ENCODE results near the gene PLXNB1.

Gene PLXNB1

DNA sequence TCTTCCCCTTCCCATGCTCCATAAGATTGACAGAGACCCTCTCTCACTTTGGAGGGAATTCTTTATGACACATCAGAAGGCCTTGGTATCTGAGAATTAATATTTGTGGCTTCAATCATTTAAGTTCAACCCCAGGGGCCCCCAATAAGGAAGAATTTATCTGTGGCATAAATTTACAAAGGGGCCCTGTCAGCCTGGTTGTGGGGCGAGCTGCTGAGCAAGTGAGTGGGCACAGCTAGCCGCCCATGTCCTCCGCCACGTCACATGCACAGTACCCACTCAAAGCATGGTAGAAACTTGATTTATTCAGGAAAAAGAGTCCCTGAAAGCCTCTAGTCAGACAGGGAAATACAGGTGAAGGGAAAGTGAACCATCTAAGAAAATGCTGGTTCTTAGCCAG, 13.3 kb downstream of the PLXNB1 start:
- DNase-seq, result no peak

DNA sequence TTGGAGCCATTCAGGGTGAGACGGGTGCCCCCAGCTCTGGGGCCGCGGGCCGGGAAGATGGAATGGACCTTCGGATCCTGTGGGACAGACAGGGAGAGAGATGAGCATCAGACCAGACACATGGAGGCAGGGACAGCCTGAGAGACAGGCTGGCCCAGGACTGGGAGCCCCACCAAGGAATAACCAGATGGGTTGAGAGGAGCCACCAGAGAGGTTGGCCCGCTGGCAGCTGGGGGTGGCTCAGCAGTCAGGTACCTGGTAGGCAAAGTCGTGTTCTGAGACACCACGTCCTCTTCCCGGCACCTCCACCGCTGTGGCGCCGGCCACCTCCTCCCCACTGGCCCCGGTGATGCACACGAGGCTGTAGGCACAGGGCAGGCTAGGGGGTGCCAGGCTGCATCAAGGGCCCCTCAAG, 13.8 kb downstream of the PLXNB1 start:
- DNase-seq, result no peak

DNA sequence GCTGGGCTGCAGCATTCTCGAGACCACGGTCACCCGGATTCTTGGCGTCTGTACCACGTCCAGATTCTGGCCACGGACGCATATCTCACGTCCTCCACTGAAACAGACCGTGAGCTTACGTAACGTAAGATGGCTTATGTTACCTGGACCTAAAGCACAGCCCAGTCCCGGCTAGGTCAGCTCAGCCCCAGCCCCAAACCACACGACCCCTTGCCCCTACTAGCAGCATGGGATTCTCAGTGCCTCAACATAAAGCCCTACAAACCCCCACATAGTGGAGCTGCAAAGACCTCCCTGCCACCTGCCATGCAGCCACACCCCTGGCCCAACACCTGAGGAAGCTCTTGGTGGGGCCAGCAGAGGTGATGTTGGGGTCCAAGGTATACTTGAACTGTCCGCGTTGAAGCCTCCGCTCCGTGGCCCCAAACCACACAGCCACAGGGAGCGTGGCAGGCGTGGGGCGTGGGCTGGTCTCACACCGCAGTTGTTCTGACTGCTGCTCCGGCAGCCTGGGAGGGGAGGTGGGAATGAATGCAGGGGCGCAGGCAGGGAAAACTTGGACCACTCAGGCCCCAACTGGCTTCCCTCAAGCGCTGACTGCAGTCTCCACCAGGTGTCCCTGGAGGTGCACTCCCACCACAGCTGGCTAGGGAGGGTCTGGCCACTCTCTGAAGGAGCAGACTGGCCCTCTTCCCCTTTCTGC, 14.5 kb downstream of the PLXNB1 start:
- DNase-seq, result no peak

DNA sequence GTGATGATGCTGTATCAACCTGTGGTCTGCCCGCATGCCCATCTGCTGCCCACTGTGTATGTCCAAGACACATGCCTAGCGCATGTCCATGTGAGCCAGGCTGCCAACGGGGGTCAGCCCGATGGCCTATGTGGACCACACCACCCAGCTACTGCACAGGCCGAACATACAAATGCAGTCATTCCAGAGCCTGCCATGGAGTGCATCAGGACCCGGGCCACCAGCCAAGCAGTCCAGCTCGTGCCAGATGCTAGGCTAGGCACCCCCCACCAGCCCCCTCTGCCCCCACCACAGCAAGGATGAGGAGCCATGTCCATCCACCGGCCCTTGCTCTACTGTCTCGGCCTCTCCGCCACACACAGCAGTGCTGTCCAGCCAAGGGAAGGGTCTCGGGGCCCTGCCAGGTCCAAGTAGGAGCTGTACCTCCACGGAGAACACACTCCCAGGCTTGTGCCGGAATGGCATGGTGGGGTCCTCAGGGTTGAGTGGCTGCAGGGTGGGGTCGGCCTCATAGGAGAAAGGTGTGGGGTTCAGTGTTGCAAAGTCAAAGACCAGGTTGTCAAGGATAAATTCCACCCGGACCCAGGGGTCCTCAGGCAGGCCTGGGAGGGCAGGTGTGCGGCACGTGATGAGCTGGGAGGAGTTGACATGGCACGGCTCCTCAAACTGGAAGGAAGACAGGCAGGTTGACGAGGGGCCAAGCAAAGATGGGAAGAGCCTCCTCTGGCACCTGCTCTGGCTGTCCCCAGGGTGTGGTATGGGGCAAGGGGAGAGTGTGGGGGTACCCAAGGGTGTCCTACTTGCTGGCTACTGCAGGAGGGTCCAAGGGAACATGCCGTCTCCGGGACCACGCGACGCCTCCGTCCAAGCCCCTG, 15.3 kb downstream of the PLXNB1 start:
- no peak for DNase-seq

DNA sequence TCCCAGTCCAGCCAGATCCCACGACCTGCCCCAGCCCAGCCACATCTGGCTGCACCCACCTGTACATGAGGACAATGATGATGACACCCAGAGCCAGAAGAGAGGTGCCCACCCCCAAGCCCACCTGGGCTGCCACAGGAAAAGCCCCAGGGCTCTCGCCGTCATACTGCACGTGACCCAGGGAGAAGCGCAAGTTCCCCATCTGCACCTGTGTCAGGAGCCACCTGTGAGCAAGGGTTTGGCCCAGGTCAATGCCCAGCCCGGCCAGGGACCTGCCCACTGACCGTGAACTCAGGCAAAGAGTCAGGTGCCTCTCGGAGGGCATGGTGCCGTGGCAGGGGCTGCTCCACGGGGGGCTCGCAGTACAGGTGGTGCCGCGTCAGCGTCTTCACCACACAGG, 16.3 kb downstream of the PLXNB1 start:
- DNase-seq, result no peak

DNA sequence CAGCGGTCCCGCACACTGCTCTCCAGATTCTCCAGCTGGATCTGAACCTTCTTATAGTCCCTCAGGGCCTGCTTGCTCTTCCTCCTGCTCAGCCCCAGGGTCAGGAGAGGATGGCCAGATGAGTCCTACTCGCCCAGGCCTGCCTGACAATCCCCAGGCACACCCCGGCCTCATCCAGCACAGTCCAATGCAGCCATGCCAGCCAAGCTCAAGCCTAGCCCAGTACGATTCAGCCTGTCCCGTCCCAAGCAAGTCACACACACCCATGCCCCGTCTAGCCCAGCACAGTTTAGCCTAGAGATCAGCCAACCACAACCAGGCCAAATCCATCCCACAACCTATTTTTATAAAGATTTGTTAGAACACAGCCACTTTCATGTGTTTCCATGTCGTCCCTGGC, 16.8 kb downstream of the PLXNB1 start:
- DNase-seq, result no peak

DNA sequence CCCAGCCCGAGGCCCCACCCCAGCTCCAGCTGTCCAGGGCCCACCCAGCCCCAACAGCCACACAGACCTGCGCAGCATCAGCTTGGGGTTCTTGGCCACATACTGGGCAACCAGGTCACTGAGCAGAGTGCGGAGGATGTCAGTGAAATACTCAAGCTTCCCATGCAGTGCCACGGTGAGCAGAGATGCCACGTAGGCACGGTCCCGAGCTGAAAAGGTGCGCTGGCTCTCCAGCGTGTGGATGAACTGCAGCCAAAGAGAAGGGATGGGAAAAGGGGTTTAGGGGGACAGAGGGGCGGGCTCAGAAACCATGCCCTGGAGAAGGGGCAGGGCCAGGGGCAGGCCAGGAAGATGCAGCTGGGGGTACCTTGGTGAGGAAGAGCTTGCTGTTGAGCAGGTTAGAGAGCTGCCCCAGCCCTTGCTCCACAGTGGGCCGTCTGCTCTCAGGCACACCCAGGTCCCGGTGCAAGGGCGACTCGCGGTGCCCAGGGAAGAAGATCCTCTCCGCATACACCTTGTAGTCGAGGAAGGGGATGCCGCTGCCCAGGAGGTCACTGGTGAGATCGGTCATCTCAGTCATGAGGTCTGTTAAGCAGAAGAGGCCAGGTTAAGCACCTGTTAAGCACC, 17.4 kb downstream of the PLXNB1 start:
- DNase-seq, result no peak

DNA sequence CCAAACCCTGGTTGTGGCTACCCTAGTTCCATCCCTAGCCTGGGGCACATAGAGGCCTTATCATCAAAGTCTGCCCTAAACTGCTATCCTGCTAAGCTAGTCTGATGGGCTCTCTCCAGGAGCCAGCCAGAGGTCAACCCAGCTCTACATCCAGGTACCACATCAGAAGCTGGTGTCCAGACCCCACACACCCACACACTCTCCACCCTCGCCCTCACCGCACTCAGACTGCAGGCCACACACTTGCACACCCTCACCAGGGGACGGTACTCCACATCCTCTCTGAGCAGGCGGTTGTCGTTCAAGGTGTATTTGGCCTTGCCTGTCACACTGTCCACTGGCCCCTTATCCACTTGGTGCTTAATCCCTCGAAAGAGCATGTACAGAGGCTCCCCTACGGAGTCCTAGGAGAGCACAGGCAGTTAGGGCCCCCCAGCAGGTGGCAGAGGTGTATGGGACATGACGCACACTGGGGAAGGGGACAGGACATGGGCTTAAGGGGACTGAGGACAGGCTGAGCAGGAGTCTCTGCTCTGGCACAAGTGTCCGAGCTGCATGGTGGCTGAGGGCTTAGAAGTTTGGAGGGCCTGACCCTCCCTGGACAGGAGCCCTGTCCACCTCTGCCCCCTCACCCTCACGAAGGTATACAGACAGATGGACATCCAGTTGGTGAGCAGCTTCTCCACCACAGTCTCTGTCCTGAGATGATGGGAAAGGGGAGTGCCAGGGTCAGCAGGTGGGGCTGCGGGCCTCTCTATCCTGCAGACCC, 18.1 kb downstream of the PLXNB1 start:
- no peak for DNase-seq

DNA sequence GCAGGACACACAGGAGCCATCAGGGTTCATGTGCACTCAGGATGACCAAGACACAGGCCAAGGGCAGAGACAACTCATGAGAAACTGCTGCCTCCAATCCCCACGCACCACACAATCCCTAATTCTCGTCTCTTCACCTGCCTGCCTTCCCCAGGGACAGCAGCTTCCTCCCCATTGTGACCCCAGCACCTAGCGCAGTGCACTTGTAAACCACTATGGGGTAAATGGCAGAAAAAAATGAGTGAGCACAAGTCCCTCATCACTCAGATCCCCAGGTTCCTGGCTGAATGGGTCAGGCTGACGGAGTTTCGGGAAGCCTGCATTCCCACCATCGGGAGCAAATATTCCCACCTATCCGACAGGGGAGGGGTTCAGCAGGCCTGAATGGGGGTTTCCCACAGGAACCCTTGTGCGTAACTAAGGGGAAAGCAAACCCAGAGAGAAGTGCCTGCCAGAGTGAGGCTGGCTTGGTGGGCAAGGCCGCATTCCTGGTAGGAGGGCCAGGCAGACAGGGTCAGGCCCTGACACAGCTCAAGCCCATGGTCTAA, 18.8 kb downstream of the PLXNB1 start:
- no peak for DNase-seq

DNA sequence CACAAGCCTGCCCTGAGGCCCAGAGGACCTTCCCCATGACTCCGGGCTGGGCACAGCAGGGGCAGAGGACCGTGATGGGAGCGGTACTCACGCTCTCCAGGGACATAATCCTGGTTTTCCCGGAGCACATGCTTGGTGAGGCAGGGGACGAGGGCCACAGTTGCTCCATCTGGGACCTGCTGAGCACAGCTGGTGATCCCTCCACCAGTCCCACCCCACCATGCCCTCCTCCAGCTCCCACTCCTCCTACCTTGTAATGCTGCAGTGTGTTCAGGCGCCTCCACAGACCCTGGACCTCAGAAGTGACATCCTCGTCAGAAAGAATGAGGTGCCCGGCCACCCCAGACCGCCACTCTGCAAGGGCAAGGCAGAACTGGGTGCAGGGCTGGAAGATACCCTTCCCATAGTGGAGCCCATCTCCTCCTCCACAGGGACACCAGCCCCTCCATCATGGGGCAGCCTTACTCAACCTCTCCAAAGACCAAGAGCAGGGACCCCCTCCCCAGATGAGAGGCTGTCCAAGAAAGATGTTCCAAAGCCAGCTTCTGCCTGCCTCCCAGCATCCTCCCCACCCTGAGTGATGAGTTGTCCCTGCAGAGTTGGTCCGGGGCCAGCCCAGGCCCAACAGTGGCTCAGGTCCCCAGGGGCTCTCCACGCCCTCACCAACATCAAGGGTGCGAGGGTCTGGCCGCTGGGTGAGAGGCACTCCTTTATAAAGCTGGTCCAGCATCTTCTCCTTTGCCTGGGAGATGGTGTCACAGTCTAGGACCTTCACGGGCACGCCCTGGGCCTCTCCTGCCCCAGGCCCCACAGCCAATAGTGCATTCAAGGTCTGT, 19.5 kb downstream of the PLXNB1 start:
- no peak for DNase-seq

DNA sequence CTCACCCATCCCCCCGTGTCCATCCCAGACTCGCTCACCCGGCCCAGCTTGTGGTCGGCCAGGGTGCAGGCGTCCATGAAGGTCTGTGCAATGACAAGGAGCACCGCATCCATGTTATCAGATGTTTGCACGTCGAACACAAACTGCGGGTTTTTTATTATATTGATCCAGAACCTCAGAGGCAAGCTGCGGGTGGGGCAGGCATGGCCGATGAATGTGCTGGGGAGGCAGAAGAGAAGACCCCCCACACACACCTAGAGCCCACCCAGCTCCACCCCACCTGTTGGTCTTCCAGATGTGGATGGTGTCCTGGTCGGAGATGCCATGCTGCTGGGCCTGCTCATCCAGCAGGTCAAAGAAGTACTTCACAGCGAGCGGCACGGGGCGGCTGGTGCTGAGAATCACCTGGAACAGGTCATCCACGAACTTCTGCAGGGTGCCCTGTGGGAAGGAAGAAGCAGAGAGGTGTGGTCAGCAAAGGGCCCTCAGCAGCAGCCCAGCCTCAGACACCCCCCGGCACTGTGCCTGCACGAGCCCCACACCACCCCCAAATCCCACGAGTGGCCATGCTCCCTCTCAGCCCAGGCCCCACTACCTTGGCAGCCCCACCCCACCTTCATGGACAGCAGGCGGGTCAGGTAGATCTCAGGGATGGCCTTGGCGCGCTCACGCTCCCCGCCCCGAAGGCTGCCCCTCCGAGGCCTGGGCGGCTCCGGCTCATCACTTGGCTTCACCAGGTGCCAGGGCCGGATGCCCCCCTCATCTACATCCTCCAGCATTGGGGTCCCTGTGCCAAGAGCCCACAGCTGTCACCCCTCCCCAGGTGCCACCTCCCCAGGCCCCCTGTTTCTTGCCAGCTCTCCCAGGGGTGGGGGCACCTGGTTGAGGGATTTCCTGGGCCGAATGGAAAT, 20.3 kb downstream of the PLXNB1 start:
- DNase-seq, result no peak

DNA sequence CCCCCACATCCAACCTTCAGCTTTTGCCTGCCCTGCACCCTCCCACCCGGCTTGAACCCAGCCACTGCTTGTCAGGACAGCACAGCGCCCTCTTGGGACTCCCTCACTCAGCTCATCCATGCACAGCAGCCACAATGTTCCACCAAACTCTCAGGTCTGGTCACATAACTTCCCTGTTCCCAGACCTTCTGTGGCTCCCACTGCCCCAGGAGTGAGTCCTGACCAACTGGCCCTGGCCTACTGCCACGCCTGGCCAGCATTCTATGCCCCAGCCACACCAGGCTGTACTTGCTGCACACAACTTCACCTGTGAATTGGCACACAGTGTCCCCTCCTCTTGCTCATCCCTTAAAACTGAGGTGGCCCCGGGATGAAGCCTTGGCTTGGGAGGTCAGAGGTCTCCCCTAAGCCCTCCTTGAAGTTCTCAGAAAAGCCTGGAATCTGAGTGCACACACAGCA, 21.0 kb downstream of the PLXNB1 start:
- no peak for DNase-seq

DNA sequence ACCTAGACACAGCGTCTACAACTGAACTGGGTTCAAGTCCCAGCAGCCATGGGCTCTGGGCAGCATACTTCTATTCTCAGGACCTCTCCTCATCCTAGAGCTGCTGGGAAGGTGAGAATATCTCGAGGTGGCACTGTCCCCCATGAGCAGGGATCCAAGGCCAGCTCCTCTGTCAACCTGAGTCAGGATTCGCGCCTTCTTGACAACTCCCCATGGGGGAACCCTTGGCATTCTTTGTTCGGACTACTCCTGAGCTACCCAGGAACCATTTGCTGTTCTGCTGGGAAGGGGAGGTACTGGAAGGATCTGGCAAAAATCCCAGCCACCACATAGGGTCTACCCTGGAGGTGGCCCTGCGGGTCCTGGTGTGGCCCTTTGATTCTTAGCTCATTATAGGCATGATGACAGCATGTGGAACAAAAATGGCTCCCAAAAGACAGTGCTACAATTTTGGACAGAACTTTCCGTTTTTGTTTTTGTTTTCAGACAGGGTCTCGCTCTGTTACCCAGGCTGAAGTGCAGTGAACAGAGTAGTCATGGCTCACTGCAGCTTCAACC, 22.3 kb downstream of the PLXNB1 start:
- DNase-seq, result no peak

DNA sequence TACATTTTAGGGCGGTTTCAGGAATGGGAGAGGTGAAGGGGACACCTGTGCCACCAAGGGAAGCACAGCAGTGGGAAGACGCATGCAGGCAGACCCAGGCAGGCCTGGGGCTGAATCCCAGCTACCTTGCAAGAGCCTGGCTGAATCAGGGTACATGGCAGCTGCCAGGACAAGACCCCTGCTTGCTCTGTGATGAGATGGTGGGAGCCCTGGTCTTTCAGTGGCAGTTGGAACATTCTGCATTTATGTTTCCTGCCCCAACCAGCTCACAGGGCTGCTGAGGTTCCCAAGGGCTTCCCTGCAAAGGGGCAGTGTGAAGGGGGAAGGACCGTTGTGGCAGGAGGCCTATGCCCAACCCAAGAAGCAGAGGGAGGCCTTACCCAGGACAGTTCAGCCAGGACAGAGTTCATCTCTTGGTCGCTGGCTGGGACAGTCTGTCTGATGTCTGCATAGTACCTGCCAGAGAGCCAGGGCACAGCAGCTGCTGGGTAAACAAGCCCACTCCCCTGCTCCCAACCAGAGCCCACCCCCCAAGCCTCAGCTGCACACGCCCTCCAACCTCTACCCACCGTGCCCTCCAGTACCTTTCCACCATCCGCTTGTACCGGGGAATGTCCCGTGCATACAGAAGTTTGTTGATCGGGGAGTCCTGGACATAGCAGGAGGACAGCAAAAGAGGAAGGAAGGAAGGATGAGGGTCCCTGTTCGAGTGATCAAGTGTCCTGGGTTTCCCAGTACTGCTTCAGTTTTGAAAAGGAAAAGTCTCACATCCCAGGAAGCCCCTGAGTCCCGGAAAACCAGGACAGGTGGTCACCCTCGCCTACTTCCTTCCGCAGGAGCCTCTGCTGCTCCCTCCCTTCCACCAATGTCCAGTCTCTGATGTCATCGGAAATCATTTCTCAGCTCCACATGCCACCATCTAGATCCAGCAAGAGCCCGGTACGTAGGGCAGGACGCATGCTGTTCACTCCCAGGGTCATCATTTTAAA, 23.1 kb downstream of the PLXNB1 start:
- no peak for DNase-seq

DNA sequence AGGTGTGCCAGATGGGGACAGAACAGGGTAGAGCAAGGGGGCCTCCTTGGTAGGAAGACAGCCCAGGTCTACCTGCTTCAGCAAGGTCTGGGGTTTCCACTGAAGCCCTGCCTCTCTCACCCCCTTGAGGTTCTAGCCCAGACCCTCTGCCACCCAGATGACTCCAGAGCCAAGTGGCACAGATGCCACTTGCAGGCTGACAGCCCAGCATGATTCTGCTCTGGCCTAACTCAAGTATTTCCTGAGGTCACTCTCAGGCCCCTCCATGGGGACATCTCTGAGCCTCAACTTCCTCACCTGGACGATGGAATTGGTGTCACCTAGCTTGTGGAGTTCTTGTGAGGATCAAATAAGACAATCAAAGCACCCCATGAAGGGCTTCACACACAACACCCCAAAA, 23.9 kb downstream of the PLXNB1 start:
- no peak for DNase-seq

DNA sequence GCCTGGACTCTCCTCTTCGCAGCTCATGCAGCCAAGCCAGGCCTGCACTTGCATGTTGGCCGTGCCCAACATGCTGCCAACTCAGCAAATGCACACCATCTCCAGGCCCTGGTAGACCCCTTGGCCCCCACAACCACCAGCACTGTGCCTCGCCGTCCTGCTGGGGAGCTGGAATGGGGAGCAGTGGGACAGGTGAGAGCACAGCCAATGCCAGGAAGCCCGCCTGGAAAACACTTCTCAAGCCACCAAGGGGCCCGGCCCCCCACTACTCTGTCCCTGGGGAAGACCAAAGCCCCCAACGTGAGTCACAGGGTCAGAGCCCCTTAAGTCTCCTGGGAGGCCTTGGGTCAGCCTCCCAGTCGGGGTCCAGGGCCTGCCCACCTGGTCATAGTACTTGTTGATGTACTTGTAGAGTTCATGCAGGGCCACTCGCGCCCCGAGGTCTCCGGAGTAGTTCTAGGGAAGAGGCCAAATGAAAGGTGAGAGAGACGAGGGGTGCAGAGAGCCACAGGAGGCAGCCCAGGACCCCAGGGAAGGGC, 24.5 kb downstream of the PLXNB1 start:
- DNase-seq, result no peak

DNA sequence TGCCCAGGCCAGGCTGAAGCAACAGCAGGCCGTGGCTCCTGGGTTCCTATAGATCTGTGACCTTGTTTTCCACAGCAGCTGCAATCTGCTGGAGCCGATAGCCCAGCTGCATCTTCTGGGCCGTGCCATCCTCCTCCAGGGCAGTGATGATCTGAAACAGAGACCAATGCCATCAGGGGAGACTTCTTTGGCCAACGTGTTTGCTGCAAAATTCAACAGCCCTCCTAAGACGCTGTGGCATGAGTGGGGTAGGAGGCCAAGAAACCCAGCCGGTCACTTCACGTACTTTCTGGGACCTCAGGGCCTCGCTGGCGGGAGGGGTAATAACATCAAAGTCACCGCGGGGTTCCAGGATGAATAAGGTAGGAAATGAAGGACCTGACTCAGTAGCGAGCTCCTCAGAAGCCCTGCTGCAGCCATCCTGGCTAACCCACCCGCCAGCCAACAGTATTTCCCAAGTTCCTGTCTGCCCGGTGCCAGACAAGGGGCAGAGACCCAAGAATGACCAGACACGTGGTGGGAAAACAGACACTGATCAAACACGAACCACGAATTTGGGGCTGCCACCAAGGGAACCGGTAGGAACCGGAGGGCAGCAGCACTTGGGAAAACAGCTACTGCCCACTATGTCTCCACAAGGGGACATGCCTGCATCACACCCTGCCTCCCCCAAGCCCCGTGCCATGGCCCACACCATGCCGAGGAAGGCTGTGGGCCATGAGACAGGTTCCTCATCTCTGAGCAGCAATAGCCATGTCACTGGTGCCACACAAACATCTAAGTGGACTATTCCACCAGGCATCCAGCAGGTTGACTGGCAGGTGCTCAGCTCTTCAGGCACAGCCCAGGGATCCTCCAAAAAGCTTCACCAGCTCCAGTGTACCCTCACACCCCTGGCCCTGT, 25.2 kb downstream of the PLXNB1 start:
- DNase-seq, result no peak

Data from NCI-H1048 (cell line).